GM21619 (cell line): Measurements from ENCODE around the gene CMTM8.
"Not testable (repeated sequence)": the region's sequence is repeated elsewhere in the genome, so short reads cannot be mapped to it uniquely, and the experiment has no call there.

Experiments used
- ATAC-seq: cut with Tn5 transposase; IDR thresholded peaks from one replicate; pipeline ENCODE4 v1.9.1; 2021; ENCODE audit not compliant: unreplicated experiment

CMTM8 gene

GRCh38 chr3:32238453-32239306, at the start of gene CMTM8:
CMTM8 (plus strand) TSS chr3:32238680; CDS start chr3:32238973, 293 bp downstream.
- no peak for ATAC-seq

GRCh38 chr3:32189693-32190092, 48.8 kb upstream of the CMTM8 start:
- ATAC-seq: no peak

- not testable (repeated sequence) for ATAC-seq
Measured at GRCh38 chr3:32190556-32190955, 47.9 kb upstream of the CMTM8 start.

- no peak for ATAC-seq
Measured at GRCh38 chr3:32193101-32193500, 45.4 kb upstream of the CMTM8 start.

- ATAC-seq: no peak
Measured at GRCh38 chr3:32194653-32195052, 43.8 kb upstream of the CMTM8 start.

- ATAC-seq: no peak
Measured at GRCh38 chr3:32195995-32196540, 42.4 kb upstream of the CMTM8 start.

- ATAC-seq: no peak
Measured at GRCh38 chr3:32197991-32198390, 40.5 kb upstream of the CMTM8 start.

GRCh38 chr3:32198714-32199113, 39.8 kb upstream of the CMTM8 start:
- ATAC-seq: no peak

GRCh38 chr3:32200490-32200889, 38.0 kb upstream of the CMTM8 start:
- no peak for ATAC-seq

GRCh38 chr3:32200992-32201758, 37.3 kb upstream of the CMTM8 start:
- no peak for ATAC-seq

- ATAC-seq: no peak
Measured at GRCh38 chr3:32202496-32202895, 36.0 kb upstream of the CMTM8 start.

- ATAC-seq: no peak
Measured at GRCh38 chr3:32203854-32204253, 34.6 kb upstream of the CMTM8 start.

- no peak for ATAC-seq
Measured at GRCh38 chr3:32208447-32208846, 30.0 kb upstream of the CMTM8 start.

- ATAC-seq: no peak
Measured at GRCh38 chr3:32215185-32215584, 23.3 kb upstream of the CMTM8 start.

- no peak for ATAC-seq
Measured at GRCh38 chr3:32216172-32216783, 22.2 kb upstream of the CMTM8 start.

GRCh38 chr3:32217339-32217738, 21.1 kb upstream of the CMTM8 start:
- ATAC-seq: no peak

- ATAC-seq: no peak
Measured at GRCh38 chr3:32219537-32219936, 18.9 kb upstream of the CMTM8 start.

GRCh38 chr3:32220006-32220405, 18.5 kb upstream of the CMTM8 start:
- no peak for ATAC-seq

- no peak for ATAC-seq
Measured at GRCh38 chr3:32222950-32223349, 15.5 kb upstream of the CMTM8 start.

- no peak for ATAC-seq
Measured at GRCh38 chr3:32224016-32224516, 14.4 kb upstream of the CMTM8 start.

- no peak for ATAC-seq
Measured at GRCh38 chr3:32226875-32227500, 11.5 kb upstream of the CMTM8 start.
